MM.1S (cell line): ENCODE data around the gene MAP2K6.
A peak's percentile ranks its signal among the peaks of the same experiment; 100 is the strongest.

Source experiments
- DNase-seq: peaks from one replicate; pipeline ENCODE4 v3.0.0-alpha.2; 2015
- H2AFZ ChIP-seq: fragments of 300-600 bp; sonication (generic); 2 replicates; pipeline ENCODE4 v1.6.0; 2016; ENCODE audit warnings: antibody characterized with exemption, low read length
- H3F3A ChIP-seq: fragments of 300-600 bp; sonication (generic); 2 replicates; pipeline ENCODE4 v1.6.1; 2016; ENCODE audit warnings: mild to moderate bottlenecking, antibody characterized with exemption, low read length, moderate library complexity, mixed read lengths; ENCODE audit not compliant: insufficient read depth
- H3K27ac ChIP-seq: fragments of 300-600 bp; sonication (generic); 2 replicates; pipeline ENCODE4 v1.5.1; 2016; ENCODE audit warnings: mild to moderate bottlenecking, low read length
- H3K27me3 ChIP-seq: fragments of 300-600 bp; sonication (generic); replicated peaks from 2 replicates; pipeline ENCODE4 v1.6.0; 2016; ENCODE audit warnings: low read length; ENCODE audit not compliant: insufficient read depth
- H3K36me3 ChIP-seq: fragments of 300-600 bp; sonication (generic); replicated peaks from 2 replicates; pipeline ENCODE4 v1.6.1; 2016; ENCODE audit warnings: mild to moderate bottlenecking, low read length, mixed read lengths; ENCODE audit not compliant: insufficient read depth
- H3K4me1 ChIP-seq: fragments of 300-600 bp; sonication (generic); 2 replicates; pipeline ENCODE4 v1.6.1; 2016; ENCODE audit warnings: low read length, mixed read lengths
- H3K4me2 ChIP-seq: fragments of 300-600 bp; sonication (generic); 2 replicates; pipeline ENCODE4 v1.6.0; 2016; ENCODE audit warnings: low read depth, low read length
- H3K4me3 ChIP-seq: fragments of 300-600 bp; sonication (generic); 2 replicates; pipeline ENCODE4 v1.5.1; 2016; ENCODE audit warnings: low read length, mixed read lengths
- H3K79me2 ChIP-seq: fragments of 300-600 bp; sonication (generic); 2 replicates; pipeline ENCODE4 v1.6.1; 2016; ENCODE audit warnings: mixed run types, low read length, mixed read lengths
- H3K9ac ChIP-seq: fragments of 300-600 bp; sonication (generic); 2 replicates; pipeline ENCODE4 v1.6.1; 2016; ENCODE audit warnings: low read length, mixed read lengths
- H3K9me2 ChIP-seq: fragments of 300-600 bp; sonication (generic); replicated peaks from 2 replicates; pipeline ENCODE4 v1.6.1; 2016; ENCODE audit warnings: mild to moderate bottlenecking, low read length, mixed read lengths; ENCODE audit not compliant: insufficient read depth
- H3K9me3 ChIP-seq: fragments of 300-600 bp; sonication (generic); replicated peaks from 2 replicates; pipeline ENCODE4 v1.6.1; 2016; ENCODE audit warnings: mild to moderate bottlenecking, low read length, mixed read lengths; ENCODE audit not compliant: insufficient read depth
- H4K20me1 ChIP-seq: fragments of 300-600 bp; sonication (generic); 2 replicates; pipeline ENCODE4 v1.6.1; 2016; ENCODE audit warnings: mild to moderate bottlenecking, low read length, moderate library complexity, mixed read lengths; ENCODE audit not compliant: insufficient read depth
- CTCF ChIP-seq: fragments of 300-600 bp; sonication (generic); IDR thresholded peaks from 2 replicates; pipeline ENCODE4 v1.5.1; 2016; ENCODE audit warnings: antibody characterized with exemption, low read length, mixed read lengths
- EZH2 ChIP-seq: fragments of 300-600 bp; sonication (generic); optimal IDR thresholded peaks from 2 replicates; pipeline ENCODE3; 2017; ENCODE audit warnings: low read depth, mild to moderate bottlenecking, antibody characterized with exemption, low read length, mixed read lengths
- EZH2phosphoT487 ChIP-seq: fragments of 300-600 bp; sonication (generic); IDR thresholded peaks from 2 replicates; pipeline ENCODE4 v1.6.1; 2018; ENCODE audit warnings: antibody characterized with exemption, low read length

Gene MAP2K6

GRCh38 chr17:69414408-69415274 lies at the start of gene MAP2K6:
MAP2K6 (plus strand) TSS chr17:69414697; CDS start chr17:69414985, 288 bp downstream.
- Histone ChIP-seq H3K27ac (peak within 1 kb of the TSS; percentile 58; the same call in 1 of the 2 replicates), H3K4me2 (peak within 1 kb of the TSS; percentile 87), H3K9ac (peak within 1 kb of the TSS; percentile 29; the same call in 1 of the 2 replicates), H3K4me3 (peak within 1 kb of the TSS; percentile 73), H3K36me3 (no peaks in the 10 kb centered on the region), H3K4me1 (peaks cover 7% of the 10 kb centered on the region; the same call in 1 of the 2 replicates), H2AFZ (peak within 1 kb of the TSS; percentile 96), H3K27me3 (no peaks in the 10 kb centered on the region), H3F3A (peaks cover 12% of the 10 kb centered on the region), H4K20me1 (no peaks in the 10 kb centered on the region), H3K79me2 (no peaks in the 10 kb centered on the region), H3K9me3 (no peaks in the 10 kb centered on the region), H3K9me2 (no peaks in the 10 kb centered on the region)
- peak; percentile 86 for DNase-seq
- TF ChIP-seq EZH2, result no peak

GRCh38 chr17:69367298-69367697 lies 47.2 kb upstream of the MAP2K6 start:
- peak overlapping the region; percentile 46; the same call in 1 of the 2 replicates for H2AFZ ChIP-seq
- H3F3A ChIP-seq, result peaks cover 5% of the 10 kb centered on the region; the same call in 1 of the 2 replicates
- peak overlapping the region; percentile 62; the same call in 1 of the 2 replicates for H3K27ac ChIP-seq
- no peaks in the 10 kb centered on the region for H3K36me3 ChIP-seq
- DNase-seq, result peak; percentile 92
- TF ChIP-seq EZH2phosphoT487 (no peak), CTCF (no peak), EZH2 (no peak)
- H3K4me3 ChIP-seq, result no peak overlapping the region
- H3K9me3 ChIP-seq, result no peaks in the 10 kb centered on the region
- H3K9me2 ChIP-seq, result no peaks in the 10 kb centered on the region
- H3K27me3 ChIP-seq, result no peaks in the 10 kb centered on the region
- H3K4me1 ChIP-seq, result peaks cover 21% of the 10 kb centered on the region
- no peaks in the 10 kb centered on the region for H3K79me2 ChIP-seq
- H3K4me2 ChIP-seq, result peak overlapping the region; percentile 76
- no peaks in the 10 kb centered on the region for H4K20me1 ChIP-seq
- H3K9ac ChIP-seq, result no peak overlapping the region

GRCh38 chr17:69373069-69373468 lies 41.4 kb upstream of the MAP2K6 start:
- no peaks in the 10 kb centered on the region for H3K9me3 ChIP-seq
- no peaks in the 10 kb centered on the region for H3K79me2 ChIP-seq
- H3K4me2 ChIP-seq, result no peak overlapping the region
- no peak for DNase-seq
- H3K4me3 ChIP-seq, result no peak overlapping the region
- no peak overlapping the region for H2AFZ ChIP-seq
- H3K27ac ChIP-seq, result no peak overlapping the region
- TF ChIP-seq EZH2phosphoT487, result no peak
- no peaks in the 10 kb centered on the region for H3K36me3 ChIP-seq
- no peaks in the 10 kb centered on the region for H3K27me3 ChIP-seq
- no peaks in the 10 kb centered on the region for H3K9me2 ChIP-seq
- H4K20me1 ChIP-seq, result no peaks in the 10 kb centered on the region
- no peak overlapping the region for H3K9ac ChIP-seq
- peaks cover 9% of the 10 kb centered on the region for H3K4me1 ChIP-seq
- no peaks in the 10 kb centered on the region for H3F3A ChIP-seq

- Histone ChIP-seq H3K36me3 (no peaks in the 10 kb centered on the region), H3K4me1 (no peaks in the 10 kb centered on the region; the same call in 1 of the 2 replicates), H3K27ac (no peak overlapping the region), H3K9me3 (no peaks in the 10 kb centered on the region), H3K79me2 (no peaks in the 10 kb centered on the region), H3K9me2 (no peaks in the 10 kb centered on the region), H3K4me3 (no peak overlapping the region), H4K20me1 (no peaks in the 10 kb centered on the region), H3K27me3 (no peaks in the 10 kb centered on the region), H2AFZ (no peak overlapping the region), H3F3A (no peaks in the 10 kb centered on the region), H3K4me2 (no peak overlapping the region), H3K9ac (no peak overlapping the region)
- DNase-seq, result peak; percentile 52
- TF ChIP-seq EZH2 (no peak), EZH2phosphoT487 (no peak), CTCF (no peak)
These were observed 39.3 kb upstream of the MAP2K6 start for GRCh38 chr17:69375229-69375628.
